ENCODE measurements around the gene INTU.
"Not testable (repeated sequence)": the region's sequence is repeated elsewhere in the genome, so short reads cannot be mapped to it uniquely, and the experiment has no call there.

Gene INTU

DNA sequence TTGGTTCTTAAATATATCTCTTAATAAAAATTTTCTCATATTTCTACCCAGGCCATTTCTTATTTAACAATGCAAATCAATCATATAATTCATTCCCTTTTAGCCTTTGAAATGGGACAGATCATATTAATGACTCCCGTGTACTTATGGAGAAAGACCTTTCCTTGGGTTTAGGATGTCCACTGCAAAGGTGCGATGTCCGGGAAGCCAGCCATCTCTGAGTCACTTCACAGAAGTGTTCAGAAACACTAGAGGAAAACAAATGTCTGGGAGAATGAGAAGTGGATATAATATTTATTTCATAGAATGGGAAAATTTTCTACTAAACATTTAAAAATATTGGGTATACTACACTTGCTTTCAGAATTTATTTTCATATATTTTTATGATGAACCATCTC is 15.3 kb downstream of the INTU start:
- peaks cover 10% of the 10 kb centered on the region for H3K36me3 ChIP-seq (ENCODE audit: insufficient read depth, low read length)
- no peak overlapping the region for H3K9ac ChIP-seq (ENCODE audit: low read length)
- no peaks in the 10 kb centered on the region for H3K27me3 ChIP-seq (ENCODE audit: control insufficient read depth in 1 of 2, insufficient read depth in 2 of 2, low read length in 2 of 2)
- H3K4me1 ChIP-seq (ENCODE audit: insufficient read depth, low read length): no peaks in the 10 kb centered on the region
- no peaks in the 10 kb centered on the region for H3K9me3 ChIP-seq (ENCODE audit: low read length)
- no peak overlapping the region for H3K27ac ChIP-seq (ENCODE audit: low read depth, low read length)
- no peak overlapping the region for H3K4me3 ChIP-seq (ENCODE audit: low read depth in 1 of 2, low read length in 2 of 2)

DNA sequence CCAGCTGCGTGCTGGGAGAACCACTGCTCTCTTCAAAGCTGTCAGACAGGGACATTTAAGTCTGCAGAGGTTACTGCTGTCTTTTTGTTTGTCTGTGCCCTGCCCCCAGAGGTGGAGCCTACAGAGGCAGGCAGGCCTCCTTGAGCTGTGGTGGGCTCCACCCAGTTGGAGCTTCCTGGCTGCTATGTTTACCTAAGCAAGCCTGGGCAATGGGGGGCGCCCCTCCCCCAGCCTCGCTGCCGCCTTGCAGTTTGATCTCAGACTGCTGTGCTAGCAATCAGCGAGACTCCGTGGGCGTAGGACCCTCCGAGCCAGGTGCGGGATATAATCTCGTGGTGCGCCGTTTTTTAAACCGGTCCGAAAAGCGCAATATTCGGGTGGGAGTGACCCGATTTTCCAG is 22.8 kb downstream of the INTU start:
- H3K27me3 ChIP-seq (ENCODE audit: control insufficient read depth in 1 of 2, insufficient read depth in 2 of 2, low read length in 2 of 2); H3K27ac ChIP-seq (ENCODE audit: low read depth, low read length); H3K9me3 ChIP-seq (ENCODE audit: low read length); H3K4me1 ChIP-seq (ENCODE audit: insufficient read depth, low read length); H3K9ac ChIP-seq (ENCODE audit: low read length); H3K4me3 ChIP-seq (ENCODE audit: low read depth in 1 of 2, low read length in 2 of 2); H3K36me3 ChIP-seq (ENCODE audit: insufficient read depth, low read length): not testable (repeated sequence)

DNA sequence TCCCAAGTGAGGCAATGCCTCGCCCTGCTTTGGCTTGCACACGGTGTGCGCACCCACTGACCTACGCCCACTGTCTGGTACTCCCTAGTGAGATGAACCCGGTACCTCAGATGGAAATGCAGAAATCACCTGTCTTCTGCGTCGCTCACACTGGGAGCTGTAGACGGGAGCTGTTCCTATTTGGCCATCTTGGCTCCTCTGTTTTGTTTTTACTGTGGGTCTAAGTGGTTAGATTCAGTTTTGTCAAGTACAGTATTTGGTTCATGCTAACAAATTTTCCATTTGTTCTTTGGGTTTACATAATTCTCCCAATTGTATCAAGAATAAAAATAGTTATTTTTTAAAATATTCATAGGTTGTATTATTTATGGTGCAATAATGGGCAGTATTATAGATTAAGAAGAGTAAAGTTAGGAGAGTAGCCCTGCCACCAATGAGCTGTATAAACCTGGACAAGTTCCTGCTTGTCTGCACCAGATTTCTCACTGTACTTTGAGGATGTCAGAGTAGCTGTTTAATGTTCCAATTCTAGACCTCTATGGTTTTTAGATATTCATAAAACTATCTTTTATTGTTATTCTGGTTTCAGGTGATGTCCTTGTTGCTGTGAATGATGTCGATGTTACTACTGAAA is 23.4 kb downstream of the INTU start:
- H3K36me3 ChIP-seq (ENCODE audit: insufficient read depth, low read length): no peaks in the 10 kb centered on the region
- no peaks in the 10 kb centered on the region for H3K9me3 ChIP-seq (ENCODE audit: low read length)
- no peak overlapping the region for H3K9ac ChIP-seq (ENCODE audit: low read length)
- H3K27me3 ChIP-seq (ENCODE audit: control insufficient read depth in 1 of 2, insufficient read depth in 2 of 2, low read length in 2 of 2): no peaks in the 10 kb centered on the region
- H3K4me1 ChIP-seq (ENCODE audit: insufficient read depth, low read length): no peaks in the 10 kb centered on the region
- no peak overlapping the region for H3K27ac ChIP-seq (ENCODE audit: low read depth, low read length)
- H3K4me3 ChIP-seq (ENCODE audit: low read depth in 1 of 2, low read length in 2 of 2): no peak overlapping the region

DNA sequence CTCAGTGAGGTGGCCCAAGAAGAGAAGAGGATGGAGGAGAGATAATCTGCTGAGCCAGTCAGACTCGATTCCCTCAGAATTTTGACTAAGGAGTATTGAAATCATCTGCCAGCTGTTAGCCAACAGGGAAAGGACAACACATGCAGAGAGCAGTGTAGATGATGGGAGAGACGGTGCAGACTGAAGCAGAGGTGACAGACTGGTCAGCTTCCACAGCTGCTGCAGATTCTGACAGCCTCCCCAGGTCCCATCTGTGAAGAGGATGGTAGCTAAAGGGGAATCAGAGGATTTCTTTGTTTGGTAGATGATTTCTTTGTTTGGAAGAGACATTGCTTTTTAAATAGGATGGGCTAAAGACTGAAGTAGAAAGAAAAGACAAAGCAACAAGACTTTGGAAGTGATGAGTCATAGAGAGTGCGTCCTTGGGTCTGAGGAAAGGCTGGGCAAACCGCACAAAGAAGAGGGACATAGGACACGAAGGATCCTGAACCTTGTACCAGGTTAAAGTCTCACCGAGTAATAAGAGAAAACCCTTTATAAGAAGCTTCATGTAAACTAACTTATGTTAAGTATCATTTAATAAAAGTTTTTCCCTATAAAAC is 27.6 kb downstream of the INTU start:
- H3K4me3 ChIP-seq (ENCODE audit: low read depth in 1 of 2, low read length in 2 of 2): no peak overlapping the region
- no peaks in the 10 kb centered on the region for H3K4me1 ChIP-seq (ENCODE audit: insufficient read depth, low read length)
- H3K36me3 ChIP-seq (ENCODE audit: insufficient read depth, low read length): peaks cover 1% of the 10 kb centered on the region
- H3K9me3 ChIP-seq (ENCODE audit: low read length): no peaks in the 10 kb centered on the region
- H3K9ac ChIP-seq (ENCODE audit: low read length): no peak overlapping the region
- H3K27me3 ChIP-seq (ENCODE audit: control insufficient read depth in 1 of 2, insufficient read depth in 2 of 2, low read length in 2 of 2): no peaks in the 10 kb centered on the region
- H3K27ac ChIP-seq (ENCODE audit: low read depth, low read length): no peak overlapping the region

DNA sequence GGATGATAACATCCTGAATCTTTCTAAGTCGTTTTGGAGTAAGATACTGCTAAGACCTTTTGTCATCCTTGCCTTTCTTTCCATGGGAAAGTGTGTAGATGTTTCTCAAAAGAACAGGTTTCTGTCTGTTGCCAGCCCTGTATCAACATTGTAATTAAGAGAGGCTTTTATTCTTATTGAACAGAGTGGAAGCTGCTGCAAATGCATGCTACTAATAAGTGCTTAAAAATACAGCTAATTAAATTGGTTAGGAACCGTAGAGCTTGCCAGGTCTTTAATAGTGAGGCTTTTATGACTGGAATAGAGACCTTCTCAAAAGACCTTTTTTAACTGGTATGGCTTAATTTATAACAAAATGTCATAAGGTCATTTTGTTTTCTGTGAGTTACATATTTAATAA is 34.4 kb downstream of the INTU start:
- H3K27ac ChIP-seq (ENCODE audit: low read depth, low read length): no peak overlapping the region
- H3K9ac ChIP-seq (ENCODE audit: low read length): no peak overlapping the region
- H3K4me1 ChIP-seq (ENCODE audit: insufficient read depth, low read length): no peaks in the 10 kb centered on the region
- peaks cover 5% of the 10 kb centered on the region for H3K36me3 ChIP-seq (ENCODE audit: insufficient read depth, low read length)
- H3K4me3 ChIP-seq (ENCODE audit: low read depth in 1 of 2, low read length in 2 of 2): no peak overlapping the region
- H3K27me3 ChIP-seq (ENCODE audit: control insufficient read depth in 1 of 2, insufficient read depth in 2 of 2, low read length in 2 of 2): no peaks in the 10 kb centered on the region
- no peaks in the 10 kb centered on the region for H3K9me3 ChIP-seq (ENCODE audit: low read length)

DNA sequence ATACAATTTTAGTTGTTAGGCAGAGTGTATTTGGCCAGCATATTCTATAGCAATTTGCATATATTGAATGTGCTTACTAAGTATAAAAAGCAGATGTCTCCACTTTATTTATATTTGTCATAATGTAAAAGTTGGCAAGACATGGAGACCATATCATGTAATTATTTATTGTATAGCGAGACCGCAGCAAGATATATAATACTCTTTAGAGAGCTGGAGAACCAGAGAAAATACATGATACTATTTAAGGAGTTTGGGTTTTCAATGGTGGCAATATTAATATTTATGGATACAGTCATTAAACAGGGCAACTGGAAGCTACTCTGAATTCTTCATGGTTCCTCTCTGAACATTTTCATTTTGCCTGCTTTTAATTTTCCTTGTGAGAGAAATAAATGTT is 35.0 kb downstream of the INTU start:
- Histone ChIP-seq H3K9ac (ENCODE audit: low read length) (no peak overlapping the region), H3K36me3 (ENCODE audit: insufficient read depth, low read length) (peaks cover 5% of the 10 kb centered on the region), H3K9me3 (ENCODE audit: low read length) (no peaks in the 10 kb centered on the region), H3K4me3 (ENCODE audit: low read depth in 1 of 2, low read length in 2 of 2) (no peak overlapping the region), H3K4me1 (ENCODE audit: insufficient read depth, low read length) (no peaks in the 10 kb centered on the region), H3K27ac (ENCODE audit: low read depth, low read length) (no peak overlapping the region), H3K27me3 (ENCODE audit: control insufficient read depth in 1 of 2, insufficient read depth in 2 of 2, low read length in 2 of 2) (no peaks in the 10 kb centered on the region)

DNA sequence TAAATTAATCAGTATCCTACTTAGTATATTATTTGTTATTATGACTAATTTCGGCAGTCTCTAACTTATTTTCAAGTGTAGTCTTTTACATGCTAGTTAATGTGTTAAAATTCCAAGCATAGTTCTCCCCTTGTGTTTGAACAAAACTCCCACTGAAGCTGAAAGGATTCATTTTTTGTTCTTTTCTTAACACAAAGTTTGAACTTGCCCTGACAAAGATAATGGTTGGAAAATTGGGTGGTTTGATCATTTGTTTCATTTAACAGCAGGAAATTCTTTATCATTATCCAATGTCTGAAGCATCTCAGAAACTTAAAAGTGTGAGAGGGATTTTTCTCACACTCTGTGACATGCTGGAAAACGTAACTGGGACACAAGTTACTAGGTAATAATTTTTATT is 36.0 kb downstream of the INTU start:
- Histone ChIP-seq H3K4me1 (ENCODE audit: insufficient read depth, low read length) (no peaks in the 10 kb centered on the region), H3K9ac (ENCODE audit: low read length) (no peak overlapping the region), H3K27ac (ENCODE audit: low read depth, low read length) (no peak overlapping the region), H3K4me3 (ENCODE audit: low read depth in 1 of 2, low read length in 2 of 2) (no peak overlapping the region), H3K27me3 (ENCODE audit: control insufficient read depth in 1 of 2, insufficient read depth in 2 of 2, low read length in 2 of 2) (no peaks in the 10 kb centered on the region), H3K9me3 (ENCODE audit: low read length) (no peaks in the 10 kb centered on the region), H3K36me3 (ENCODE audit: insufficient read depth, low read length) (peaks cover 5% of the 10 kb centered on the region)

DNA sequence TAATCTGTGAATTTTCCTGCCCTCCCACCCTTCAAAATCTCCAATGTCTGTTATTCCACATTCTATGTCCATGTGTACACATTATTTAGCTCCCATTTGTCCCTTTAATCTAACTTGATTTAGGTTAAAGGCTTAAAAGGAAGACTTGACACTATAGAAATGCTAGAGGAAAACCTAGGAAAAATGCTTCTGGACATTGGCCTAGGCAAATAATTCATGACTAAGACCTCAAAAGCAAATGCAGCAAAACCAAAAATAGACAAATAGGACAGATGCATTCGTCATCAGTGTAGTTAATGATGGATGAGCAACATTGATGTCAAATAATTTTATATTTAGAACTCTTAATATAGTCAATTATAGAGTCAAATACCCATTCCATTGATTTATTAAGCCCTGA is 36.9 kb downstream of the INTU start:
- Histone ChIP-seq H3K9me3 (ENCODE audit: low read length) (no peaks in the 10 kb centered on the region), H3K9ac (ENCODE audit: low read length) (no peak overlapping the region), H3K4me3 (ENCODE audit: low read depth in 1 of 2, low read length in 2 of 2) (no peak overlapping the region)

DNA sequence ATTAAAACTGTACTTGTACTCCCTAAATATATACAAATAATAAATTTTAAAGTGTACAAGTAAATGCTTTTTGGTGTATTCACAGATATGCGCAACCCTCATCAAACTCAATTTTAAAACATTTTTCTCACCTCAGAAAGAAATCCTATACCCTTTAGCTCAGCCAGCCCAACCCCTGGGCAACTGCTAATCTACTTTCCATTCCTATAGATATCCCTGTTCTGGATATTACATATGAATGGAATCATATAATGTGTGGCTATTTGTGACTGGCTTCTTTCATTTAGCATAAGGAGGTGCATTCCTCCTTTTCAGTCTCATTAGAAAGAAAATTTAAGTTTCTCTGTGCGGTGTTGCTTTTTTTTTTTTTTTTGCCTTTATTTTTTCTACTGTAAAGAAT is 39.4 kb downstream of the INTU start:
- H3K4me1 ChIP-seq (ENCODE audit: insufficient read depth, low read length): no peaks in the 10 kb centered on the region
- H3K9ac ChIP-seq (ENCODE audit: low read length): no peak overlapping the region
- no peaks in the 10 kb centered on the region for H3K27me3 ChIP-seq (ENCODE audit: control insufficient read depth in 1 of 2, insufficient read depth in 2 of 2, low read length in 2 of 2)
- H3K9me3 ChIP-seq (ENCODE audit: low read length): no peaks in the 10 kb centered on the region
- no peak overlapping the region for H3K27ac ChIP-seq (ENCODE audit: low read depth, low read length)
- no peak overlapping the region for H3K4me3 ChIP-seq (ENCODE audit: low read depth in 1 of 2, low read length in 2 of 2)
- H3K36me3 ChIP-seq (ENCODE audit: insufficient read depth, low read length): peaks cover 8% of the 10 kb centered on the region

More for the DNA sequence above, 36.9 kb downstream of the INTU start:
- H3K27me3 ChIP-seq (ENCODE audit: control insufficient read depth in 1 of 2, insufficient read depth in 2 of 2, low read length in 2 of 2): no peaks in the 10 kb centered on the region
- H3K36me3 ChIP-seq (ENCODE audit: insufficient read depth, low read length): peaks cover 5% of the 10 kb centered on the region
- H3K4me1 ChIP-seq (ENCODE audit: insufficient read depth, low read length): no peaks in the 10 kb centered on the region
- H3K27ac ChIP-seq (ENCODE audit: low read depth, low read length): no peak overlapping the region

DNA sequence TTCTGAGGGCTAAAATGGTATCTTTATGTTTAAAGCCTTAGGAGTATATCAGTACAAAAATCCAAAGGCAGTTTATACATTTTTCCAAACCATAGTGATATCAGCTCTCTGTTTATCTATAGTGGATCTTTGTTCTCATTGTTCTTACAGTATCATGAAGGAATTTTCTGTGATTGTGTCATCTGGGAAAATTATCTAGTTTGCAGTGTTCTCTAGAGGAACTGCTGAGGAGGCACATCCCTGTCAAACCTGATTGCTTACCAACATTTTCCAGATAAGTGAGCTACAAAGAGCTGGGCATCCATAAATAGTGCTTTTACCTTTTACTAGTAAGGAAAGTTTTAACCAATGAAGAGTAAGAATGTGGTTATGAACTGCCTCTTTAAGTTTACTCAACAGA is 52.5 kb downstream of the INTU start:
- H3K9me3 ChIP-seq (ENCODE audit: low read length): no peaks in the 10 kb centered on the region

DNA sequence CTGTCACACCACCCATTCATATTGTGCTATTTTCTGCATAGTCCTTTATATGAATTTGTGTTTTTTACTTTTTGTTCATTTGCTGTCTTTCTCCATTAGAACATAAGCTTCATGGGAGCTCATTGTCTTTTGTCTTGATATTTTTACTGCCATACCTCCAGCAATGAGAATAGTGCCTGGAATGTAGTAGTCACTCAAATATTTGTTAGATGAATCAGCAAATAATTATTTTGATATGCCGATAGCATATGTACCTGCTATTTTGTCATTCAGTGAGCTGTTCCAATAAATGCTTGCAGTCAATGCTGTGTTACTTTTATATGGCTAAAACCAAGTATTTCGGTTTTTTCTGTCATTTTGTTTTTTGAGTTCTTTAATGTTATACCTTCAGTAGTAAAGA is 53.9 kb downstream of the INTU start:
- no peak overlapping the region for H3K4me3 ChIP-seq (ENCODE audit: low read depth in 1 of 2, low read length in 2 of 2)
- no peaks in the 10 kb centered on the region for H3K9me3 ChIP-seq (ENCODE audit: low read length)
- H3K27ac ChIP-seq (ENCODE audit: low read depth, low read length): no peak overlapping the region
- no peaks in the 10 kb centered on the region for H3K4me1 ChIP-seq (ENCODE audit: insufficient read depth, low read length)
- no peak overlapping the region for H3K9ac ChIP-seq (ENCODE audit: low read length)
- no peaks in the 10 kb centered on the region for H3K27me3 ChIP-seq (ENCODE audit: control insufficient read depth in 1 of 2, insufficient read depth in 2 of 2, low read length in 2 of 2)
- no peaks in the 10 kb centered on the region for H3K36me3 ChIP-seq (ENCODE audit: insufficient read depth, low read length)

More for the DNA sequence above, 52.5 kb downstream of the INTU start:
- Histone ChIP-seq H3K27me3 (ENCODE audit: control insufficient read depth in 1 of 2, insufficient read depth in 2 of 2, low read length in 2 of 2) (no peaks in the 10 kb centered on the region), H3K9ac (ENCODE audit: low read length) (no peak overlapping the region), H3K36me3 (ENCODE audit: insufficient read depth, low read length) (no peaks in the 10 kb centered on the region), H3K27ac (ENCODE audit: low read depth, low read length) (no peak overlapping the region), H3K4me3 (ENCODE audit: low read depth in 1 of 2, low read length in 2 of 2) (no peak overlapping the region), H3K4me1 (ENCODE audit: insufficient read depth, low read length) (no peaks in the 10 kb centered on the region)

DNA sequence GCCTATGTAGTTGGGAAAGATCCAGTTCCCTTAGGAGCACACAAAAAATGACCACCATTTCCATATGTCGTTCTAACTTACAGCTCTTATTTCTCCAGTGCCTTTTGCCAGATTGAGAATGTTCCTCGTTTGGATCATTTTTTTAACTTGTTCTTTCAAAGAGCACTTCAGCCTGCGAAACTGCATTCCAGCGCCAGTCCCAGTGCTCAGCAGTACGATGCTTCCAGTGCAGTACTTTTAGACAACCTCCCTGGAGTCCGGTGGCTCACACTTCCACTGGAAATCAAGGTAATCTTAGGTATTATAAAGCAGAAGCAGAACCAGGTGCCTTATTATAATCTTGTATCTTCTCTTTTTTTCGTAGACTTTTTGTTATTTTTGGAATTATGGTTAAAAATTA is 54.8 kb downstream of the INTU start:
- no peaks in the 10 kb centered on the region for H3K4me1 ChIP-seq (ENCODE audit: insufficient read depth, low read length)
- H3K27me3 ChIP-seq (ENCODE audit: control insufficient read depth in 1 of 2, insufficient read depth in 2 of 2, low read length in 2 of 2): no peaks in the 10 kb centered on the region
- H3K9ac ChIP-seq (ENCODE audit: low read length): no peak overlapping the region
- no peaks in the 10 kb centered on the region for H3K9me3 ChIP-seq (ENCODE audit: low read length)
- no peak overlapping the region for H3K4me3 ChIP-seq (ENCODE audit: low read depth in 1 of 2, low read length in 2 of 2)
- H3K36me3 ChIP-seq (ENCODE audit: insufficient read depth, low read length): no peaks in the 10 kb centered on the region
- H3K27ac ChIP-seq (ENCODE audit: low read depth, low read length): no peak overlapping the region

All from muscle layer of colon (tissue), 2 donors.